ENCODE data around the gene CAMK2D. TPM values are rescaled to one million over a fixed set of nuclear protein-coding genes. Genes with fewer than 3 reads are reported as not detected.

The CAMK2D gene
- total and polyA plus RNA-seq, 4 experiments from 2014 or later, result 15.5 to 36.4 (median 24.0) TPM

DNA sequence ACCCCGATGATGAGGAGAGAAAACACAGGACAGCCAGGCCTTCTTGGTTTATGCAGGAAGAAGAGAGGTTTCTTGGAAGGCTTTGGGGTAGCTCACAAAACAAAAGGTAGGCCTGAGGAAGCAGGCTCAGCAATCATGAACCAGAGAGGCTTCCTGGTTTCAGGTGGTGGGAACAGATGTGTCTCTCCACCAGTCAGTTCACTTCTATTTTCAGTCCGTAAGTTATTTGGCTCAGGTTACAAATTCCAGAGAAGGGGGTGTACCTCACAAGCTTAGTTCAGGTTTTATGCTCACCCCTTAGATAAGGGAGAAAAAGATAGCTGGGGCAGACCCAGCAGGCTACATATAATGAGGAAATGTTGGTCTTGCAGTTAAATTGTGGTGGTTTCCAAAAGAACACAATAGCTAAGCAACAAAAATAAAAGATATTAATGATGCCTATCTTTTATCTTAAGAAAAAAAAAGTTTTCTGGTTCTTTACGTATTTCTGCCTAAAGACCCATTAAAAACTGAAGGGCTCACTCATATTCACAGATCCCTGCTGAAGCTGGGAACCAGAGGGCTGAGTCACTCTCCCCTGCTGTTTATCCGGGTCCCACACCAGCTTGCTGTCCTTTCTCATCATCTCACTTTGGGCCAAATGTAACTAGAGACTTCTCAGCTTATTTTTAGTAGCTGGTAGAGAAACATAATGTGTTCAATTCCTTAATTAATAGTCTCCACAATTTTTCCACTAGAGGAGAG lies 177.0 kb downstream of the CAMK2D start:
- DNase-seq, result no peak
- Histone ChIP-seq H3K9me3 (ENCODE audit: control insufficient read depth in 1 of 2, low read length in 2 of 2) (no peaks in the 10 kb centered on the region), H3K4me3 (ENCODE audit: low read length in 2 of 2) (no peak overlapping the region), H3K36me3 (ENCODE audit: insufficient read depth, low read length) (no peaks in the 10 kb centered on the region), H3K27ac (ENCODE audit: low read depth, low read length) (no peak overlapping the region), H3K27me3 (ENCODE audit: insufficient read depth, low read length) (no peaks in the 10 kb centered on the region), H3K4me1 (ENCODE audit: insufficient read depth, low read length) (no peaks in the 10 kb centered on the region)
- intact Hi-C loops (cut with micrococcal nuclease), result no loop called here
- peak overlapping the region in 1 of 7 donors; percentile 1 for H3K27ac Mint-ChIP-seq
- H3K9me3 Mint-ChIP-seq, result no peaks in the 10 kb centered on the region
- CTCF ChIA-PET (ENCODE audit: partially characterized antibody), result interaction anchor here (0.7 kb wide), 1 partner anchor 37 kb away, joined by 3 read pairs; no protein-coding TSS in a partner anchor
- POLR2A ChIA-PET (ENCODE audit: partially characterized antibody), result no interaction called here
- peaks cover 16 to 33% (median 19%) of the 10 kb centered on the region in 4 donors for H3K4me1 Mint-ChIP-seq
- H3K36me3 Mint-ChIP-seq, result peaks cover 14 to 28% of the 10 kb centered on the region in 2 donors
- no peak overlapping the region for H3K4me3 Mint-ChIP-seq
- no peaks in the 10 kb centered on the region for H3K27me3 Mint-ChIP-seq

DNA sequence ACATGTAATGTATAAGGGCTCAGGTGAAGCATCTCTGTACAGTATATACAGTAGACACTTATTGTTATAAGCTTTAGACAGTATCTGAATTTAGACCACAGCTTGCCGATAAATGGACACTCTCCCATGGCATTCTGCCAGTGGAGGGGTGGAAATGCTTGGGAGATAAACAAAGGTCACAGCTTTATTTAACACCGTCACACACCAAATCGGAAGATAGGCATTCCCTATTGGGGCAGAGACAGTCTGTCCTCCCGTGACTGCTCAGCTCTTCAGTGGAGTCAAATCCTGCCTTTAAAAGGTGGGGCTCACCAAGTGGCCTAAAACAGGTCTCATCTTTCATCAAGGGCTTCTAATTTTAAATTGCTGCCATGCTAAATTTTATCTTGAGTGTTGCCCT lies 178.8 kb downstream of the CAMK2D start:
- H3K9me3 ChIP-seq (ENCODE audit: control insufficient read depth in 1 of 2, low read length in 2 of 2), result no peaks in the 10 kb centered on the region
- Mint-ChIP-seq H3K9me3 (no peaks in the 10 kb centered on the region), H3K27me3 (no peaks in the 10 kb centered on the region), H3K4me3 (no peak overlapping the region), H3K36me3 (peaks cover 5 to 21% of the 10 kb centered on the region in 2 donors), H3K4me1 (peaks cover 24 to 42% (median 29%) of the 10 kb centered on the region in 4 donors), H3K27ac (no peak overlapping the region)
- peaks cover 8% of the 10 kb centered on the region for H3K4me1 ChIP-seq (ENCODE audit: insufficient read depth, low read length)
- H3K27ac ChIP-seq (ENCODE audit: low read depth, low read length), result no peak overlapping the region
- ChIA-PET POLR2A (ENCODE audit: partially characterized antibody) (no interaction called here), CTCF (ENCODE audit: partially characterized antibody) (interaction anchor here (1.0 kb wide), 1 partner anchor 488 kb away, joined by 3 read pairs; no protein-coding TSS in a partner anchor)
- no peak for DNase-seq
- intact Hi-C loops (cut with micrococcal nuclease), result no loop called here
- no peaks in the 10 kb centered on the region for H3K27me3 ChIP-seq (ENCODE audit: insufficient read depth, low read length)
- no peak overlapping the region for H3K4me3 ChIP-seq (ENCODE audit: low read length in 2 of 2)
- H3K36me3 ChIP-seq (ENCODE audit: insufficient read depth, low read length), result no peaks in the 10 kb centered on the region

- H3K27me3 ChIP-seq (ENCODE audit: insufficient read depth, low read length), result no peaks in the 10 kb centered on the region
- no peak for DNase-seq
- no peaks in the 10 kb centered on the region for H3K9me3 Mint-ChIP-seq
- no peaks in the 10 kb centered on the region for H3K27me3 Mint-ChIP-seq
- H3K36me3 ChIP-seq (ENCODE audit: insufficient read depth, low read length), result no peaks in the 10 kb centered on the region
- intact Hi-C loops (cut with micrococcal nuclease), result no loop called here
- no peak overlapping the region for H3K27ac Mint-ChIP-seq
- H3K27ac ChIP-seq (ENCODE audit: low read depth, low read length), result no peak overlapping the region
- H3K4me3 Mint-ChIP-seq, result peak overlapping the region in 1 of 8 donors; percentile 6
- peaks cover 4 to 21% of the 10 kb centered on the region in 2 donors for H3K36me3 Mint-ChIP-seq
- no peaks in the 10 kb centered on the region for H3K9me3 ChIP-seq (ENCODE audit: control insufficient read depth in 1 of 2, low read length in 2 of 2)
- peaks cover 36 to 62% (median 51%) of the 10 kb centered on the region in 4 donors for H3K4me1 Mint-ChIP-seq
- peaks cover 29% of the 10 kb centered on the region for H3K4me1 ChIP-seq (ENCODE audit: insufficient read depth, low read length)
- ChIA-PET POLR2A (ENCODE audit: partially characterized antibody) (no interaction called here), CTCF (ENCODE audit: partially characterized antibody) (interaction anchor here (1.8 to 2.0 kb wide), 2 partner anchors 13 to 32 kb away, joined by 5 to 6 read pairs; no protein-coding TSS in a partner anchor)
- no peak overlapping the region for H3K4me3 ChIP-seq (ENCODE audit: low read length in 2 of 2)
Measured at GRCh38 chr4:113579360-113579759, 182.2 kb downstream of the CAMK2D start.

- intact Hi-C loops (cut with micrococcal nuclease), result no loop called here
- Mint-ChIP-seq H3K27ac (peak overlapping the region in 1 of 7 donors; percentile 31), H3K4me3 (peak overlapping the region in 4 of 8 donors; percentile 17 to 39 (median 30)), H3K4me1 (peaks cover 45 to 74% (median 61%) of the 10 kb centered on the region in 4 donors), H3K9me3 (peaks cover 0 to 6% (median 0%) of the 10 kb centered on the region in 8 donors), H3K36me3 (peaks cover 6 to 29% of the 10 kb centered on the region in 2 donors), H3K27me3 (no peaks in the 10 kb centered on the region)
- no peaks in the 10 kb centered on the region for H3K36me3 ChIP-seq (ENCODE audit: insufficient read depth, low read length)
- no peak overlapping the region for H3K27ac ChIP-seq (ENCODE audit: low read depth, low read length)
- H3K27me3 ChIP-seq (ENCODE audit: insufficient read depth, low read length), result no peaks in the 10 kb centered on the region
- H3K4me3 ChIP-seq (ENCODE audit: low read length in 2 of 2), result no peak overlapping the region
- peaks cover 37% of the 10 kb centered on the region for H3K4me1 ChIP-seq (ENCODE audit: insufficient read depth, low read length)
- CTCF ChIA-PET (ENCODE audit: partially characterized antibody), result interaction anchor here (1.2 to 1.5 kb wide), 6 partner anchors 9 to 182 kb away, joined by 3 read pairs; no protein-coding TSS in a partner anchor
- no peak for DNase-seq
- H3K9me3 ChIP-seq (ENCODE audit: control insufficient read depth in 1 of 2, low read length in 2 of 2), result no peaks in the 10 kb centered on the region
- POLR2A ChIA-PET (ENCODE audit: partially characterized antibody), result no interaction called here
Measured at GRCh38 chr4:113576947-113577678, 184.4 kb downstream of the CAMK2D start.

DNA sequence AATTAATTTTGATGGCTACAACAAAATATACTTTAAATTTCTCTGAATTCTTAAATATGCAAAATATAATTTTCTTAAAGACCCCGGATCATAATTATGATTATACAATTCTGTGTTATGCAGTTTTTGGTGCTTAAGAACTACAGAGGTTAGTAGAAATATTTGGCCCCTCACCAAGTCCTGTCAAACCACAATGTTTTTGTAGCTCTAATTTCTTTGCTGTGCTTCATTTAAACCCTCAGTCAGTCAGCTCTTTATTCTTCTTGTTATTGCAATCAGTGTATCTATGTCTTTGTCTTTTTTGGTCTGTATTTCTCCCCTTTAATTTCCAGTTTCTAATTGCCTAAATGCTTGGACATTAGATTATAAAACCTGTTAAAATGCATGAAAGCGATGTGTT lies 186.1 kb downstream of the CAMK2D start:
- H3K9me3 ChIP-seq (ENCODE audit: control insufficient read depth in 1 of 2, low read length in 2 of 2), result no peaks in the 10 kb centered on the region
- ChIA-PET POLR2A (ENCODE audit: partially characterized antibody) (no interaction called here), CTCF (ENCODE audit: partially characterized antibody) (interaction anchor here (1.2 kb wide), 1 partner anchor 27 kb away, joined by 7 read pairs; no protein-coding TSS in a partner anchor)

GRCh38 chr4:113574636-113575103 lies 186.9 kb downstream of the CAMK2D start:
- H3K4me1 Mint-ChIP-seq, result peaks cover 38 to 66% (median 52%) of the 10 kb centered on the region in 4 donors
- H3K27me3 Mint-ChIP-seq, result no peaks in the 10 kb centered on the region
- H3K4me1 ChIP-seq (ENCODE audit: insufficient read depth, low read length), result peaks cover 37% of the 10 kb centered on the region
- H3K4me3 Mint-ChIP-seq, result no peak overlapping the region
- H3K27ac Mint-ChIP-seq, result no peak overlapping the region
- peaks cover 6 to 19% of the 10 kb centered on the region in 2 donors for H3K36me3 Mint-ChIP-seq
- H3K27ac ChIP-seq (ENCODE audit: low read depth, low read length), result no peak overlapping the region
- H3K9me3 Mint-ChIP-seq, result peaks cover 0 to 6% (median 0%) of the 10 kb centered on the region in 8 donors
- no peaks in the 10 kb centered on the region for H3K9me3 ChIP-seq (ENCODE audit: control insufficient read depth in 1 of 2, low read length in 2 of 2)
- H3K4me3 ChIP-seq (ENCODE audit: low read length in 2 of 2), result no peak overlapping the region
- DNase-seq, result no peak
- H3K27me3 ChIP-seq (ENCODE audit: insufficient read depth, low read length), result no peaks in the 10 kb centered on the region
- intact Hi-C loops (cut with micrococcal nuclease), result no loop called here
- ChIA-PET CTCF (ENCODE audit: partially characterized antibody) (interaction anchor here (1.2 kb wide), 1 partner anchor 27 kb away, joined by 7 read pairs; no protein-coding TSS in a partner anchor), POLR2A (ENCODE audit: partially characterized antibody) (interaction anchor here (1.2 kb wide), 1 partner anchor 13 kb away, joined by 3 read pairs; no protein-coding TSS in a partner anchor)
- no peaks in the 10 kb centered on the region for H3K36me3 ChIP-seq (ENCODE audit: insufficient read depth, low read length)

More for the DNA sequence above, 186.1 kb downstream of the CAMK2D start:
- H3K4me1 ChIP-seq (ENCODE audit: insufficient read depth, low read length), result peaks cover 37% of the 10 kb centered on the region
- no peak for DNase-seq
- no peaks in the 10 kb centered on the region for H3K27me3 ChIP-seq (ENCODE audit: insufficient read depth, low read length)
- peaks cover 6 to 23% of the 10 kb centered on the region in 2 donors for H3K36me3 Mint-ChIP-seq
- H3K4me3 ChIP-seq (ENCODE audit: low read length in 2 of 2), result no peak overlapping the region
- H3K4me3 Mint-ChIP-seq, result peak overlapping the region in 3 of 8 donors; percentile 38 to 49 (median 39)
- H3K27ac Mint-ChIP-seq, result peak overlapping the region in 1 of 7 donors; percentile 20
- H3K27me3 Mint-ChIP-seq, result no peaks in the 10 kb centered on the region
- H3K27ac ChIP-seq (ENCODE audit: low read depth, low read length), result no peak overlapping the region
- intact Hi-C loops (cut with micrococcal nuclease), result no loop called here
- peaks cover 0 to 6% (median 0%) of the 10 kb centered on the region in 8 donors for H3K9me3 Mint-ChIP-seq
- H3K4me1 Mint-ChIP-seq, result peaks cover 42 to 70% (median 58%) of the 10 kb centered on the region in 4 donors
- no peaks in the 10 kb centered on the region for H3K36me3 ChIP-seq (ENCODE audit: insufficient read depth, low read length)

GRCh38 chr4:113572620-113573019 lies 188.9 kb downstream of the CAMK2D start:
- Histone ChIP-seq H3K4me3 (ENCODE audit: low read length in 2 of 2) (no peak overlapping the region), H3K4me1 (ENCODE audit: insufficient read depth, low read length) (peaks cover 27% of the 10 kb centered on the region), H3K9me3 (ENCODE audit: control insufficient read depth in 1 of 2, low read length in 2 of 2) (no peaks in the 10 kb centered on the region), H3K36me3 (ENCODE audit: insufficient read depth, low read length) (no peaks in the 10 kb centered on the region), H3K27ac (ENCODE audit: low read depth, low read length) (no peak overlapping the region), H3K27me3 (ENCODE audit: insufficient read depth, low read length) (no peaks in the 10 kb centered on the region)
- Mint-ChIP-seq H3K27ac (no peak overlapping the region), H3K36me3 (peaks cover 6 to 17% of the 10 kb centered on the region in 2 donors), H3K4me3 (no peak overlapping the region), H3K27me3 (no peaks in the 10 kb centered on the region), H3K4me1 (peaks cover 30 to 57% (median 44%) of the 10 kb centered on the region in 4 donors), H3K9me3 (peaks cover 0 to 6% (median 0%) of the 10 kb centered on the region in 8 donors)
- ChIA-PET CTCF (ENCODE audit: partially characterized antibody) (no interaction called here), POLR2A (ENCODE audit: partially characterized antibody) (no interaction called here)
- no peak for DNase-seq
- intact Hi-C loops (cut with micrococcal nuclease), result no loop called here

Measured in CD4-positive, alpha-beta memory T cell (primary cell).